HCT116 (cell line): ENCODE data around the gene RAD51AP1. TPM values are rescaled to one million over a fixed set of nuclear protein-coding genes. Genes with fewer than 3 reads are reported as not detected.

ENCODE experiments used
- ATAC-seq: fragments of 200-7000 bp; cut with Tn5 transposase; 2 replicates; pipeline ENCODE4 v1.9.1; 2020; ENCODE audit warnings: mild to moderate bottlenecking, moderate library complexity
- BruUV-seq: library from RNA; stranded (reverse); fragments of 400-500 nt; replicated peaks from 2 replicates; lab custom pipeline; 2021; lab: Mats Ljungman, UMichigan
- CTCF ChIA-PET: fragments of 300-600 bp; sonication (Branson Sonifier 250); formaldehyde crosslinking; loops from one replicate; lab custom pipeline; 2021; ENCODE audit warnings: antibody characterized with exemption; lab: Charles Lee
- POLR2A ChIA-PET: fragments of 300-600, 350-600 bp; sonication (Branson Sonifier 250); formaldehyde crosslinking; loops from one replicate; lab custom pipeline; 2021; ENCODE audit warnings: antibody characterized with exemption; lab: Charles Lee
- RAD21 ChIA-PET, 2 experiments: fragments of 300-600 bp; sonication (Branson Sonifier 250); formaldehyde crosslinking; loops; one replicate each; lab custom pipeline; 2023; ENCODE audit warnings: low total read pairs in 2 of 2; ENCODE audit not compliant: uncharacterized antibody in 2 of 2, unreplicated experiment in 2 of 2, low non-redundant PET in 1 of 2; lab: Charles Lee
- DNase-seq: peaks from one replicate; pipeline ENCODE4 v3.0.0-alpha.2; 2010; ENCODE audit warnings: low read depth, low spot score
- H2AFZ ChIP-seq: fragments of 200-600 bp; shearing (Covaris generic), sonication (generic); 2 replicates; pipeline ENCODE4 v1.6.1; 2017; ENCODE audit warnings: low read depth, mixed run types, mixed read lengths, antibody characterized with exemption, low read length; ENCODE audit not compliant: poor library complexity, severe bottlenecking
- H3K27ac ChIP-seq: 2 replicates; pipeline ENCODE4 v1.5.1; 2012; ENCODE audit warnings: low read depth, low read length
- H3K27me3 ChIP-seq: fragments of 200-600 bp; sonication (generic); 2 replicates; pipeline ENCODE4 v1.6.1; 2016; ENCODE audit warnings: mixed run types, low read length, mixed read lengths; ENCODE audit not compliant: insufficient read depth
- H3K36me3 ChIP-seq, 2 experiments: fragments of 200-500 bp in 1 of 2; fragments of 200-600 bp in 1 of 2; sonication (Bioruptor generic) in 1 of 2; sonication (generic) in 1 of 2; 2 replicates each; pipeline versions ENCODE4 v1.5.1 to v1.6.1; 2014 to 2016; ENCODE audit warnings: low read length in 2 of 2, inconsistent platforms in 1 of 2, mixed read lengths in 1 of 2, mixed run types in 1 of 2; ENCODE audit not compliant: insufficient read depth in 2 of 2, control insufficient read depth in 1 of 2
- H3K4me1 ChIP-seq, 2 experiments: fragments of 200-600 bp in 1 of 2; sonication (generic) in 1 of 2; 2 replicates each; pipeline versions ENCODE4 v1.5.1 to v1.6.1; 2012 to 2017; ENCODE audit warnings: low read length in 2 of 2, inconsistent platforms in 1 of 2, mild to moderate bottlenecking in 1 of 2, mixed read lengths in 1 of 2, mixed run types in 1 of 2, moderate library complexity in 1 of 2; ENCODE audit not compliant: insufficient read depth in 2 of 2, control insufficient read depth in 1 of 2
- H3K4me2 ChIP-seq: fragments of 200-600 bp; sonication (generic); 2 replicates; pipeline ENCODE4 v1.6.1; 2017; ENCODE audit warnings: mixed run types, low read length, mixed read lengths
- H3K4me3 ChIP-seq, 2 experiments: fragments of 200-600 bp in 1 of 2; sonication (generic) in 1 of 2; replicated peaks in 1 of 2; 2 replicates each; pipeline ENCODE4 v1.5.1; 2011 to 2016; ENCODE audit warnings: low read length in 2 of 2, control low read depth in 1 of 2, low read depth in 1 of 2, mild to moderate bottlenecking in 1 of 2, mixed read lengths in 1 of 2, mixed run types in 1 of 2
- H3K79me2 ChIP-seq: fragments of 200-600 bp; sonication (generic); 2 replicates; pipeline ENCODE4 v1.6.1; 2017; ENCODE audit warnings: mild to moderate bottlenecking, mixed run types, low read length, moderate library complexity, mixed read lengths; ENCODE audit not compliant: insufficient read depth
- H3K9ac ChIP-seq: fragments of 200-600 bp; sonication (generic); 2 replicates; pipeline ENCODE4 v1.6.1; 2016; ENCODE audit warnings: low read length, mixed read lengths
- H3K9me2 ChIP-seq: fragments of 200-600 bp; sonication (generic), shearing (Covaris generic); 2 replicates; pipeline ENCODE4 v1.6.1; 2017; ENCODE audit warnings: mixed run types, mild to moderate bottlenecking, moderate library complexity; ENCODE audit not compliant: insufficient read depth
- H3K9me3 ChIP-seq, 2 experiments: fragments of 200-500 bp in 1 of 2; fragments of 200-600 bp in 1 of 2; sonication (Bioruptor generic) in 1 of 2; sonication (generic) in 1 of 2; 2 replicates each; pipeline ENCODE4 v1.6.1; 2014 to 2017; ENCODE audit warnings: low read length in 2 of 2, mixed read lengths in 2 of 2, inconsistent platforms in 1 of 2, low read depth in 1 of 2, mild to moderate bottlenecking in 1 of 2, mixed run types in 1 of 2, moderate library complexity in 1 of 2; ENCODE audit not compliant: control insufficient read depth in 1 of 2, insufficient read depth in 1 of 2
- H4K20me1 ChIP-seq: fragments of 200-600 bp; sonication (generic), shearing (Covaris generic); 2 replicates; pipeline ENCODE4 v1.6.1; 2017; ENCODE audit warnings: mixed run types, mild to moderate bottlenecking, moderate library complexity; ENCODE audit not compliant: insufficient read depth
- CEBPB ChIP-seq: IDR thresholded peaks from 2 replicates; pipeline ENCODE4 v1.6.1; 2012; ENCODE audit warnings: low read depth
- SP1 ChIP-seq: IDR thresholded peaks from 2 replicates; pipeline ENCODE4 v1.6.1; 2012; ENCODE audit warnings: low read depth
- SRF ChIP-seq: IDR thresholded peaks from 2 replicates; pipeline ENCODE4 v1.6.1; 2012; ENCODE audit warnings: low read depth
- ZNF274 ChIP-seq: fragments of 200-500 bp; sonication (Bioruptor generic); IDR thresholded peaks from 2 replicates; pipeline ENCODE4 v1.6.1; 2014; ENCODE audit warnings: mild to moderate bottlenecking, low read depth, low read length, inconsistent platforms
- intact Hi-C: fragments of 100-400 bp; cut with micrococcal nuclease; formaldehyde crosslinking; loops from 2 replicates; pipeline ENCODE4 v1.10.0; 2022
- total RNA-seq: library from RNA; stranded (reverse); gene quantifications from one replicate; pipeline ENCODE4 v1.2.1, GENCODE V29; 2021; ENCODE audit not compliant: unreplicated experiment
- TF ChIP-seq, protein P1 (sequence below): IDR thresholded peaks from 2 replicates; pipeline ENCODE4 v1.6.1; 2012; ENCODE audit warnings: low read depth
- TF ChIP-seq, protein P2 (sequence below): IDR thresholded peaks from 2 replicates; pipeline ENCODE4 v1.6.1; 2012

RAD51AP1 gene
- total RNA-seq, 1 experiment from 2014 or later = 28.2 TPM

DNA sequence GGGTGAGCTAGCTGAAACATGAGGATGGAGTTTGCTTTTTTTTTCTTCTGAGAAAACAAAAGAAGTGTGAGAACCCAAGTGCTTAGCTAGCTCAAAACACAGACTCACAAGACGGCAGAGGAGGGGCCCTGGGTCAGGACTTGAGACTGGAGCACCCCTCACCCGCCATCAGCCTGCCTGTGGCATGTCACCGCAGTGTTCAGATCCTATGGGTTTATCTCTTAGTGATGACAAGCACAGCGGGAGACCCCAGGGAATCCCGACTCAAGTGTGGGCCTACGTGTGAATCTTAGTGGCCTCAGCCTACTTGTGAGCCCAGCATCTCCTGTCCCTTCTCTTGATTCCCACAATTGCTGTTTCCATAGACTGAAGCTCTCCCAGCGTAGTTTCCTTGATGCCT is 46.2 kb downstream of the RAD51AP1 start (continued):
- no peak for TF ChIP-seq SRF

DNA sequence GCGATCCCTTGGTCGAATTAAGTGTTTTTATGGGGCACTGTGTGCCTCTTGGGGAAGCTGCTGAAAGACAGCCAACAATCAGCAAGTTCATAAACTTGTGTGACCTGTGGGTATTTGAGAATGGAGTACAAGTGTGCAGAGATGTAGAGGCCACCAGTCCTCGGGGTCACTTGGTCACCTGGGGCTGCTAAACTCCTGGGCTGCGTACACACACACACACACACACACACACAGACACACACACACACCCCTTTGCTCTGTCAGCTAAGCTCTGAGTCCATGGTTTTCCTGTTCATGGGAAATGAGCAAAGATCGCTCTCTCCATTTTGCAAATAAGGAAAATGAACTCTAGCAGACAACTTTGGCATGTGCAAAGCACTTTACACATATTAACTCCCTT is 47.8 kb downstream of the RAD51AP1 start:
- H3K9me2 ChIP-seq = no peaks in the 10 kb centered on the region
- no peak overlapping the region for H3K27ac ChIP-seq
- H3K36me3 ChIP-seq = no peaks in the 10 kb centered on the region
- intact Hi-C loops = no loop called here
- H3K4me1 ChIP-seq = no peaks in the 10 kb centered on the region
- no peak overlapping the region for H3K4me3 ChIP-seq
- no peak for ATAC-seq
- H3K27me3 ChIP-seq = no peaks in the 10 kb centered on the region
- TF ChIP-seq SP1 (no peak), ZNF274 (no peak), CEBPB (no peak)
- TF ChIP-seq, protein P1, sequence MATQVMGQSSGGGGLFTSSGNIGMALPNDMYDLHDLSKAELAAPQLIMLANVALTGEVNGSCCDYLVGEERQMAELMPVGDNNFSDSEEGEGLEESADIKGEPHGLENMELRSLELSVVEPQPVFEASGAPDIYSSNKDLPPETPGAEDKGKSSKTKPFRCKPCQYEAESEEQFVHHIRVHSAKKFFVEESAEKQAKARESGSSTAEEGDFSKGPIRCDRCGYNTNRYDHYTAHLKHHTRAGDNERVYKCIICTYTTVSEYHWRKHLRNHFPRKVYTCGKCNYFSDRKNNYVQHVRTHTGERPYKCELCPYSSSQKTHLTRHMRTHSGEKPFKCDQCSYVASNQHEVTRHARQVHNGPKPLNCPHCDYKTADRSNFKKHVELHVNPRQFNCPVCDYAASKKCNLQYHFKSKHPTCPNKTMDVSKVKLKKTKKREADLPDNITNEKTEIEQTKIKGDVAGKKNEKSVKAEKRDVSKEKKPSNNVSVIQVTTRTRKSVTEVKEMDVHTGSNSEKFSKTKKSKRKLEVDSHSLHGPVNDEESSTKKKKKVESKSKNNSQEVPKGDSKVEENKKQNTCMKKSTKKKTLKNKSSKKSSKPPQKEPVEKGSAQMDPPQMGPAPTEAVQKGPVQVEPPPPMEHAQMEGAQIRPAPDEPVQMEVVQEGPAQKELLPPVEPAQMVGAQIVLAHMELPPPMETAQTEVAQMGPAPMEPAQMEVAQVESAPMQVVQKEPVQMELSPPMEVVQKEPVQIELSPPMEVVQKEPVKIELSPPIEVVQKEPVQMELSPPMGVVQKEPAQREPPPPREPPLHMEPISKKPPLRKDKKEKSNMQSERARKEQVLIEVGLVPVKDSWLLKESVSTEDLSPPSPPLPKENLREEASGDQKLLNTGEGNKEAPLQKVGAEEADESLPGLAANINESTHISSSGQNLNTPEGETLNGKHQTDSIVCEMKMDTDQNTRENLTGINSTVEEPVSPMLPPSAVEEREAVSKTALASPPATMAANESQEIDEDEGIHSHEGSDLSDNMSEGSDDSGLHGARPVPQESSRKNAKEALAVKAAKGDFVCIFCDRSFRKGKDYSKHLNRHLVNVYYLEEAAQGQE = no peak
- TF ChIP-seq, protein P2, sequence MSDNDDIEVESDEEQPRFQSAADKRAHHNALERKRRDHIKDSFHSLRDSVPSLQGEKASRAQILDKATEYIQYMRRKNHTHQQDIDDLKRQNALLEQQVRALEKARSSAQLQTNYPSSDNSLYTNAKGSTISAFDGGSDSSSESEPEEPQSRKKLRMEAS = no peak
- ChIA-PET POLR2A (no interaction called here), RAD21 (no interaction called here), CTCF (no interaction called here)
- H4K20me1 ChIP-seq = no peaks in the 10 kb centered on the region
- no peak overlapping the region for H3K9ac ChIP-seq
- BruUV-seq = no TSS peak
- H3K79me2 ChIP-seq = no peaks in the 10 kb centered on the region
- no peak overlapping the region for H3K4me2 ChIP-seq
- no peak for DNase-seq
- H3K9me3 ChIP-seq = no peaks in the 10 kb centered on the region
- H2AFZ ChIP-seq = no peak overlapping the region
